ENCODE data around the gene HEMGN. TPM values are rescaled to one million over a fixed set of nuclear protein-coding genes. Genes with fewer than 3 reads are reported as not detected.

Gene HEMGN
- total RNA-seq, 1 donor from 2014 or later = not detected

DNA sequence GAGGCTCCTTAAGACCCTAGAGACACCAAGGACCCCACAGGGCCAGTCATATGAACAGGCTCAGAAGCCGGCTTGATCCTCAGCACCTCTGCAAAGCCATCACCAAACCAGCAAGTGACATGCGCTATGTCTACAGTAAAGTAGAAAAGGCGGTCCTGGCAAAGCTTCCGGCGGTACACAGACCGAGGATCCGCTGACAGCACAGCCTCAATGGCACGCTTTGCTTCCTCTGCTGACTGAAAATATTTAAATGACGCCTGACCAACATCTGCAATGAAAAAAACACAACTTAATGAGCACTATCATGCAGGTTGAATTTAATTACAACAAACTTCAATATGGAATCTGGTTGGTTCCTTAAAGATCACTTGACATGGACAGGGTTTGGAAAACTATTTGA is 33.2 kb downstream of the HEMGN start:
- Mint-ChIP-seq H3K27me3 (ENCODE audit: low read depth) (no peaks in the 10 kb centered on the region), H3K4me1 (ENCODE audit: low read depth) (no peaks in the 10 kb centered on the region)

DNA sequence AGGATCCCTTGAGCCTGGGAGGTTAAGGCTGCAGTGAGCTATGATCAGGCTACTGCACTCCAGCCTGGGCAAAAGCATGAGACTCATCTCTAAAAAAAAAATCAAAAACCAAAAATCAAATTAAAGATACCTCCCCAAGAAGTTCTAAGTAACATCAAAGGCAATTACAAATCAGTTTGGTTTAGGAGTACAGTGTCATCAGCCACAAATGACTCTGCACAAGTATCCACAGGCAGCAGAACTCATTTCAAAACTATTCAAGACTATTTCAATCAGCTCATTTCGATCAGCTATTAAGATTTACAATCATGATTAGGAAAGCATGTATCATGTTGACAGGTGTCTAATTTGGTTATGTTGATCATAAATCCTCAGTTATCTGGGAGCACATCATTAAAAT is 34.8 kb downstream of the HEMGN start:
- no peaks in the 10 kb centered on the region for H3K9me3 Mint-ChIP-seq (ENCODE audit: low read depth)
- H3K27me3 Mint-ChIP-seq (ENCODE audit: low read depth) = no peaks in the 10 kb centered on the region
- H3K4me3 Mint-ChIP-seq (ENCODE audit: unreplicated experiment) = no peak overlapping the region
- TF ChIP-seq, protein P1, sequence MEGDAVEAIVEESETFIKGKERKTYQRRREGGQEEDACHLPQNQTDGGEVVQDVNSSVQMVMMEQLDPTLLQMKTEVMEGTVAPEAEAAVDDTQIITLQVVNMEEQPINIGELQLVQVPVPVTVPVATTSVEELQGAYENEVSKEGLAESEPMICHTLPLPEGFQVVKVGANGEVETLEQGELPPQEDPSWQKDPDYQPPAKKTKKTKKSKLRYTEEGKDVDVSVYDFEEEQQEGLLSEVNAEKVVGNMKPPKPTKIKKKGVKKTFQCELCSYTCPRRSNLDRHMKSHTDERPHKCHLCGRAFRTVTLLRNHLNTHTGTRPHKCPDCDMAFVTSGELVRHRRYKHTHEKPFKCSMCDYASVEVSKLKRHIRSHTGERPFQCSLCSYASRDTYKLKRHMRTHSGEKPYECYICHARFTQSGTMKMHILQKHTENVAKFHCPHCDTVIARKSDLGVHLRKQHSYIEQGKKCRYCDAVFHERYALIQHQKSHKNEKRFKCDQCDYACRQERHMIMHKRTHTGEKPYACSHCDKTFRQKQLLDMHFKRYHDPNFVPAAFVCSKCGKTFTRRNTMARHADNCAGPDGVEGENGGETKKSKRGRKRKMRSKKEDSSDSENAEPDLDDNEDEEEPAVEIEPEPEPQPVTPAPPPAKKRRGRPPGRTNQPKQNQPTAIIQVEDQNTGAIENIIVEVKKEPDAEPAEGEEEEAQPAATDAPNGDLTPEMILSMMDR (IDR thresholded peaks at IDR 0.05) = no peak
- H3K4me1 Mint-ChIP-seq (ENCODE audit: low read depth) = no peaks in the 10 kb centered on the region
- H3K36me3 Mint-ChIP-seq (ENCODE audit: low read depth) = peaks cover 7% of the 10 kb centered on the region
- H3K27ac Mint-ChIP-seq (ENCODE audit: unreplicated experiment) = no peak overlapping the region
- no peak for DNase-seq (ENCODE audit: low spot score)

More for the DNA sequence above, 33.2 kb downstream of the HEMGN start:
- H3K9me3 Mint-ChIP-seq (ENCODE audit: low read depth) = no peaks in the 10 kb centered on the region
- no peak overlapping the region for H3K4me3 Mint-ChIP-seq (ENCODE audit: unreplicated experiment)
- H3K27ac Mint-ChIP-seq (ENCODE audit: unreplicated experiment) = no peak overlapping the region
- peaks cover 9% of the 10 kb centered on the region for H3K36me3 Mint-ChIP-seq (ENCODE audit: low read depth)
- DNase-seq (ENCODE audit: low spot score) = no peak
- TF ChIP-seq, protein P1 (IDR thresholded peaks at IDR 0.05) = no peak

DNA sequence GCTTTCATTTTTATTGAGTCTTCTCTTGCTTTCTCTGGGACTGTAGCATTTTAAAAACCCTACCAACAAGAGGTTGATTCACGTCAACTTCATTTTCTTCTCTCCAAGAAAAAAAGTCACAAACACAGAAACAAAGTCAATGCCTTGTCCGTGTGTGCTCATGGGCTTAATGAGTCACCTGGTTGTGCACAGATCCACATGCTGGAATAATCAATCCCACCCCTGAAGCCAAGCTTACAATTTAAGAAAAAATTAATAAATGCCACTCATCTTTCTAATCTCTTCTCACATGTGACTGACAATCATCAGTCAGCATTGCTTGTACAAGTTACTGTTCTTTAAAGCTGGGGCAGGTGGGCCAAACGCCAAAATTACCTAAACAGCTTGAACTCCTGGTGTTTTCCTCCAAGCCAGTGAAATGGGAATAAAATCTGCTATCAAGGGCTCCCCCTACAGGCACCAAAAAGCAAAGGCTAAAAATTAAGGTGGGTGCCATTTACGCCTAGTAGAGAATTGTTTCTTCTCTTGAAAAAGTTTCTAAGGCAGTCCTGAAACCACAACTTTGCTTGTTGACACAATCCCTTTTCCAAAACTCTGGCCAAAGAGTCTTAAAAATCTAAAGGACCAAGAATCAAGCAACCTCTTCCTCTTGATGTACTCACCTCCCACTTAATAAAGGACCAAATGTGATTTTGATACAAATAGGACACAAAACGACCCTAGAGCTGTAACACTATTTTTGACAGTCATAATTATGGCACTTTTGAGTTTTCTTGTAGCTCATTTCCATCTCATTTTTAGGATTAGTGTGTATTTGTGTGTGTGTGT is 37.0 kb downstream of the HEMGN start:
- DNase-seq (ENCODE audit: low spot score) = no peak
- H3K4me1 Mint-ChIP-seq (ENCODE audit: low read depth) = no peaks in the 10 kb centered on the region
- TF ChIP-seq, protein P1 (IDR thresholded peaks at IDR 0.05) = peak; percentile 89
- no peaks in the 10 kb centered on the region for H3K9me3 Mint-ChIP-seq (ENCODE audit: low read depth)
- H3K27me3 Mint-ChIP-seq (ENCODE audit: low read depth) = no peaks in the 10 kb centered on the region
- H3K36me3 Mint-ChIP-seq (ENCODE audit: low read depth) = peaks cover 5% of the 10 kb centered on the region
- no peak overlapping the region for H3K4me3 Mint-ChIP-seq (ENCODE audit: unreplicated experiment)
- no peak overlapping the region for H3K27ac Mint-ChIP-seq (ENCODE audit: unreplicated experiment)

DNA sequence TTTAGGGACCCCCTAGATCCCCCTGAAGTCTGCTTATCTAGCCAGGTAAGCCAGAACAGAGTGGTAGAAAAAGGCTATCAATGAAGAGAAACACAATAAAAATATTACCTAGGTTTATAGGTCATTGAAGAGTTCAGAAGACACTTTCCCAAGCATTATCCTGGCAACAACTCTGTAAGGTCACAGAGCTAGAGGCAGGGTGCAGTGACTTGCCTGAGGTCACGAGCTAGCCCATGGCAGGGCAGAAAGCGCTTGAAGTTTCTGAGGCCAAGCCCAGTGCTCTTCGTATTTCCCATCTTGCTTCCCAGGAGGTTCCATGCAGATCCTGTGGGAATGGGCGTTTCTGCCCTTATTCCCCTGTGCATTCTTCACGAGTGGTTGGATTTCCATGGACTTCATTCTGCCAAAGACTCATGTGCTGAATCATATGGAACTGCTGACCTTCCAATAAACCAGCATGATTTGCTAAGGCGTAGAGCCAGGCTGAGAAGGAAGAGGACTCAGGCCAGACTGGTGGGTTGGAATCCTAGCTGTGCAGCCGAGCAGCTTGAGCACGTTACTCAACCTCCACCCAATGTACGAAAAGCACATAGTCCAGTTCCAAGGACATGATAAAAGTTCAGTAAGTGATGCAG is 37.8 kb downstream of the HEMGN start:
- no peaks in the 10 kb centered on the region for H3K9me3 Mint-ChIP-seq (ENCODE audit: low read depth)
- peaks cover 12% of the 10 kb centered on the region for H3K36me3 Mint-ChIP-seq (ENCODE audit: low read depth)
- no peak for DNase-seq (ENCODE audit: low spot score)
- TF ChIP-seq, protein P1 (IDR thresholded peaks at IDR 0.05) = no peak
- no peak overlapping the region for H3K27ac Mint-ChIP-seq (ENCODE audit: unreplicated experiment)
- no peak overlapping the region for H3K4me3 Mint-ChIP-seq (ENCODE audit: unreplicated experiment)
- no peaks in the 10 kb centered on the region for H3K27me3 Mint-ChIP-seq (ENCODE audit: low read depth)
- H3K4me1 Mint-ChIP-seq (ENCODE audit: low read depth) = no peaks in the 10 kb centered on the region

DNA sequence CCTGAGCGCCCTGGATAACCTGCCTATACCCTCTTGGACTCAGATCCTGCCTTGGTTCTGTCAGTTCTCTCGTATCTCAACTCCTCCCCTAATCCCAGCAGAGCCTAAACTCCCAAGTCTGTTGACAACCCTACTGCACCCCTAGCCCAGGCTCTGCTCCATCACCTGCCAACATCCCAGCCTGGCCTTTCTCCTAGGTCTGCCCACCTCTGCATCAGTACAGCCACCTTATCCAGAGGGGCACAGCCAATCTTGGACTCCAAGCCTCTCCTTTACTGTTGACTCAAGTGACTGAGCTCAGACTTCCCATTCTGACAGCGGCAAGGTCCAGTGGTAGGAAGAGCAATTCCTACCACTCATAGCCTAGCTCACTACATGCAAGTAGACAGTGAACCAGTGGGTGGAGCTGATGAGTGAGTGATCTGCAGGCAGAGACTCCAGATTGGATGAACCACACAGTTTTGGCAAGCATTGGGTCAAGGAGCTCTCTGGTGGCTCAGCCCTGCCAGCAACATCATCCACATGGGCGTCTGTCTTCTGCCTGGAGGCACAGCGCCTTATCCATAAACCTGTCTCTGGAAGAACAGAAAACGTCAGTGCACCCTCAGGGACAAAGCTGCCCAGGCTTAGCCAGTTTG is 42.2 kb downstream of the HEMGN start:
- Mint-ChIP-seq H3K4me1 (ENCODE audit: low read depth) (no peaks in the 10 kb centered on the region), H3K4me3 (ENCODE audit: unreplicated experiment) (no peak overlapping the region), H3K27ac (ENCODE audit: unreplicated experiment) (no peak overlapping the region), H3K27me3 (ENCODE audit: low read depth) (no peaks in the 10 kb centered on the region), H3K36me3 (ENCODE audit: low read depth) (peaks cover 20% of the 10 kb centered on the region), H3K9me3 (ENCODE audit: low read depth) (peaks cover 22% of the 10 kb centered on the region)
- TF ChIP-seq, protein P1 (IDR thresholded peaks at IDR 0.05) = no peak
- no peak for DNase-seq (ENCODE audit: low spot score)
